Epithelial cell of proximal tubule (primary cell): Measurements from ENCODE around the gene WDFY2. TPM values are rescaled to one million over a fixed set of nuclear protein-coding genes. Genes with fewer than 3 reads are reported as not detected.

Experiments
- DNase-seq: peaks from one replicate; pipeline ENCODE4 v3.0.0-alpha.2; 2011; ENCODE audit warnings: low read depth
- H3K4me3 ChIP-seq: 2 replicates; pipeline ENCODE4 v1.5.1; 2011; ENCODE audit warnings: low read depth, mild to moderate bottlenecking, low read length
- total RNA-seq: library from RNA; depleted of rRNA; stranded (reverse); fragments of >200 nt; gene quantifications from 2 replicates; pipeline ENCODE4 v1.2.3, GENCODE V29; 2015
- TF ChIP-seq, protein P1 (sequence below): conservative IDR thresholded peaks from 2 replicates; pipeline ENCODE4 v1.5.1; 2012; ENCODE audit warnings: low read depth, mild to moderate bottlenecking, low read length

The WDFY2 gene
- total RNA-seq, 1 donor from 2014 or later, result 5.1 TPM

GRCh38 chr13:51767100-51767499 lies 182.8 kb downstream of the WDFY2 start:
- H3K4me3 ChIP-seq, result no peak overlapping the region
- DNase-seq, result no peak
- TF ChIP-seq, protein P1, sequence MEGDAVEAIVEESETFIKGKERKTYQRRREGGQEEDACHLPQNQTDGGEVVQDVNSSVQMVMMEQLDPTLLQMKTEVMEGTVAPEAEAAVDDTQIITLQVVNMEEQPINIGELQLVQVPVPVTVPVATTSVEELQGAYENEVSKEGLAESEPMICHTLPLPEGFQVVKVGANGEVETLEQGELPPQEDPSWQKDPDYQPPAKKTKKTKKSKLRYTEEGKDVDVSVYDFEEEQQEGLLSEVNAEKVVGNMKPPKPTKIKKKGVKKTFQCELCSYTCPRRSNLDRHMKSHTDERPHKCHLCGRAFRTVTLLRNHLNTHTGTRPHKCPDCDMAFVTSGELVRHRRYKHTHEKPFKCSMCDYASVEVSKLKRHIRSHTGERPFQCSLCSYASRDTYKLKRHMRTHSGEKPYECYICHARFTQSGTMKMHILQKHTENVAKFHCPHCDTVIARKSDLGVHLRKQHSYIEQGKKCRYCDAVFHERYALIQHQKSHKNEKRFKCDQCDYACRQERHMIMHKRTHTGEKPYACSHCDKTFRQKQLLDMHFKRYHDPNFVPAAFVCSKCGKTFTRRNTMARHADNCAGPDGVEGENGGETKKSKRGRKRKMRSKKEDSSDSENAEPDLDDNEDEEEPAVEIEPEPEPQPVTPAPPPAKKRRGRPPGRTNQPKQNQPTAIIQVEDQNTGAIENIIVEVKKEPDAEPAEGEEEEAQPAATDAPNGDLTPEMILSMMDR, result peak; percentile 9

- H3K4me3 ChIP-seq, result no peak overlapping the region
- TF ChIP-seq, protein P1, result no peak
Measured at GRCh38 chr13:51768378-51768921, 184.2 kb downstream of the WDFY2 start.

GRCh38 chr13:51768976-51769375 lies 184.7 kb downstream of the WDFY2 start:
- TF ChIP-seq, protein P1, result no peak

More at GRCh38 chr13:51768378-51768921, 184.2 kb downstream of the WDFY2 start:
- DNase-seq, result no peak

DNA sequence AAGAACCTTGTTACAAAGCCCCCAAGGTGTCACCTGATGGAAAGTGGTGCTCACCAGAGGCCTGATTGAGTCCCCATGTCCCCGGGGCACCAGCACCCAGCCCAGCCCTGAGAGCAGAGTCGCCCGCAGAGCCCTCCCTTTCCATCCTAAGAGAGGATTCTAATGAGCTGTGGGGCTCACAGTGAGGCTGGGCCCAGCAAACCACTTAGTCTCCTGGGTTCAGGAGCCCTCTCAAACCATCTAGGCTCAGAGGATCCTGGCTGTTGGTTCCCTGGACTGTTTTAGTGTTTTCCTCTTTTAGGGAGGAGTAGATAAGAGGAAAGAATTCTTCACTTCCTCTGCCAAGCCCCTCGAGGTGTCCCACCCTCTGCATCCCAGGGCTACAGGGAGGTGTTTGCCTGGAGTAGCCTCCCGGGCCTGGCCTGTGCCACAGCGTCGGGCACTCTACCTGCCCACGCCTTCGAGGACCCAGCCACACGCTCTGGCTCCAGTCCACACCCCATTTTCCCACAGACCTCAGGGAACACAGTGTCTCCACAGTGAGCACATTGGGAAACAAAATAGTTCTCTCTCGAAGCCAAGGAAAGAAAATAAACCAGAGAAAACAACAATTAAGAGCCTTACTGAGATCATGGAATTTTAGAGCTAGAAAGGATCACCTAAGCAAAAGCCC lies 185.3 kb downstream of the WDFY2 start:
- DNase-seq, result no peak
- TF ChIP-seq, protein P1, result no peak
- no peak overlapping the region for H3K4me3 ChIP-seq

More at GRCh38 chr13:51768976-51769375, 184.7 kb downstream of the WDFY2 start:
- no peak overlapping the region for H3K4me3 ChIP-seq
- no peak for DNase-seq

- DNase-seq, result no peak
- TF ChIP-seq, protein P1, result no peak
- H3K4me3 ChIP-seq, result no peak overlapping the region
Measured at GRCh38 chr13:51770160-51770559, 185.9 kb downstream of the WDFY2 start.

- H3K4me3 ChIP-seq, result no peak overlapping the region
- TF ChIP-seq, protein P1, result no peak
- DNase-seq, result no peak
Measured at GRCh38 chr13:51770681-51771417, 186.6 kb downstream of the WDFY2 start.
